Activated naive CD4-positive, alpha-beta T cell treated with anti-CD3 and anti-CD28 coated beads, Interleukin-2, amount 50 U/mL, for 16 hours (primary cell): ENCODE data around the gene SORBS1.

Experiments used
- DNase-seq: peaks from one replicate; pipeline ENCODE4 v3.0.0-alpha.2; 2020

SORBS1 gene

DNA sequence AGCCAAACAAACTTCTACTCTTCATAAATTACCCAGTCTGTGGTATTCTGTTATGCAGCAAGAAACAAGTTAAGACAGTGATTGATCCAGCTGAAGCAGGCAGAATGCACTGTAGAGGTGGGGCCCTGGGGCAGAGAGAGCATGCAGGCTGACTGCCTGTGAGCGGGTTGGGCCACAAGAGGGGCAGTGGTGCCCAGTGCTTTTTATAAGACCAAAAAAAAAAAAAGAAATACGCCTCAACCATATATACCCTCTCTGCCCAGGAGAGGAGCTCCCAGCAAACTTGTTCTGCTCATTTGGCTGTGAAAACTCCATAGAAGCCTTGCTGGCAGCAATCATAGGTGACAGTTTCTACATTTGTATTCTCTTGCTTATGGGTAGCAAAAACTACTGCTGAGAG, 104.7 kb downstream of the SORBS1 start:
- no peak for DNase-seq

DNA sequence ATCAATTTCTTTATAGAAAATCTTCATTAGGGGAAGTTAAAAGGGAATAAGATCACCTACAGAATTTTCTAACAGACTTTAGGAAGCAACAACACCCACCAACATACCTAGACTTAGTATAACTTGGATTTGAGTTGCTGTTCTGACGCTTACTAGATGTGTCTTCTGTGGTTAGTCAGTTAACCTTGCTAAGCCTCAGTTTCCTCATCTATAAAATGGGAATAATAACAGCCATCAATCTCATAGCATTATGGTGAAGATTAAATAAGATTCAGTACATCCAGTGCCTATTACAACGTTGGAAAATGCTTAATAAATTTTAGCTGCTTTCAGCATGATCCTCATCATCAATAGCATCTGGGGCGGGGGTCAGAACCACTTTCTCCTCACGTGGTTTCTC, 106.2 kb downstream of the SORBS1 start:
- no peak for DNase-seq

DNA sequence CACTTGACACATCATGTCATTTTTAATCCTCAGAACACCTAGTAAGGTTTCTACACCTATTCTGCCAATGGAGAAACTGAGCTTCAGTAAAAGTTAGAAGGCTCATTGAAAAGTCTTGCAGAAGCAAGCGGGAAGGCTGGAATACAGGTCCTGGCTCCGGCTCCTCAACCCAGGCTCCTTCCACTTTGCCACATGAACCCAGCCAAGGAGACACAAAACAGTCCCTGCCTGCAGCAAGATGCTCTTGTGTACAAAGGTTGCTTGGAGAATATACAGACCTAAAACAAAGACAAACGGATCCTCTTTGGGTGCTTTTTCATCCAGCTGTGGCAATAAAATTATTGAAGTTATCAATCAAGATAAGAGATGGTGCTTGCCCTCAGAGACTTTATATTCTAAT, 106.8 kb downstream of the SORBS1 start:
- no peak for DNase-seq

DNA sequence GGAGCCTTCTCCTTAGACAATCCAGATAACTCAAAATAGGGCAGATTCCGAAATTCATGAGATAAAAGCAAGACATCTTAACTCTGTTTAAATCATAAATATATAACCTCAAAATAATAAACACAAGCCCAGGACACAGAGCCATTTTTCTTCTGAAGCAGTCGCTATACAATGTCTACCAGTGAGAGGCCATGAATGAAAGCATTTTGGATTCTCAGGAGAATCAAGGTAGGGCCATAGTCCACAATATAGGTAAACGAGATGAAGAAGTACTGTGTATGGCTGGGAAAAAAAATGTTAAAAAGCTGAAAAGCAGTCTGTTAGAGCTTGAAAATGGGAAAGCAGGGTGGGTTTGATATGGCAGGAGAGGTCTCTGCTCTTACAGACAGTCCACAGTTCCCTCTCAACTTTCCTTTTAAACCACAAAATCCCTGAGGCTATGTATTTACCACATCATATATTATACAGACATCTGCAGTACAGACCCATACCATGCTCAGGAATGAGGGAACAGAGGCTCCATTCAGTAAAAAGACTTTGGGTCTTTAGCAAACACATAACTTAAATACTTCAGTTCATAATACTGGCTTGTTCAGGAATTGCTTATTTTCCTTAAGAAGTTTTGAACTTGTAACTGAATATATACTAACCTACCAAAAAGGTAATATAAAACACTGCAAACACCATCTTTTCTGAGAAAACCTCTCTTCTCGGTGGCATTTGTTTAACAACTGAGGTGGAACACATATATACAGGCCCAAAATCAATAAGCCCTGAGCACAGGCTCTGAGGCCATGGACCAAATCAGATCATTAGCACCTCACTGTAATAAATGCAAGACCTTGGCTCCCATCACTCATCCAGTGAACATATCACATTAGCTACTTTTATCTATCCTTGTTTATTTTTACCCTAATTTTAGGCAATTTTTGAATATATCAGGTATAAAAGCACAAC, 109.3 kb downstream of the SORBS1 start:
- DNase-seq: no peak

DNA sequence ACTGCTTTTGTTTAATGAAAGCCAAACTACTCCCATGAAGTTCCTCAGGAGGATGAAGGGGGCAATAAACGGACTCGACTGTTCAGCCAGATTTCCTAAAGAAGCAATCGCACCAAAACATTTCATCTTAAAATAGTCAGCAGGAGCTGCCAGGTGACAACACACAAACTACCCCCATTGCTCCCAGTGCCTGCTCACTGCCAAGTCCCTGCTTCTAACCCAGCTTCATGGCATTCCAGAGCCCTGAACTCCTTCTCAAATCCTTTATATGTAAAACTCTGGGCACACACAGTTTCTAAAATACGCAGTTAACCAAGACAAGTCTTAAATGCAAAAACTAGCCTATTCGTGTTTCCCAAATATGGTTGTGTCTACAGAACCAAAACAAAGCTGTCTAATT, 110.0 kb downstream of the SORBS1 start:
- DNase-seq: no peak

DNA sequence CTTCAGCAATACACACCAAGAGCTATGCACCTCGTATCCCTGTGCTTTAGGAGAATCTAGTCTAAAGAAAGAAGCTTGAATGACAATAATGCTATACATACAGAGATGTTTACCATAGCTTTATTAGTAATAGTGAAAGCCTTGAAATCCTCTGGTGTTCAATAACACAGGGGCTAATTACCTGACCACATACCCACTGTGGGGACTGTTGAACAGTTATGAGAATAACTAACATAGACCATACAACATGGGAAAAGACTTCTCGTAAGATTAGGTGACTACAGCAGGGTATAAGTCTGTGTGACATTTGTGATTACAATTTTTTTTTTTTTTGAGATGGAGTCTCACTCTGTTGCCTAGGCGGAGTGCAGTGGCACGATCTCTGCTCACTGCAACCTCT, 111.0 kb downstream of the SORBS1 start:
- no peak for DNase-seq

DNA sequence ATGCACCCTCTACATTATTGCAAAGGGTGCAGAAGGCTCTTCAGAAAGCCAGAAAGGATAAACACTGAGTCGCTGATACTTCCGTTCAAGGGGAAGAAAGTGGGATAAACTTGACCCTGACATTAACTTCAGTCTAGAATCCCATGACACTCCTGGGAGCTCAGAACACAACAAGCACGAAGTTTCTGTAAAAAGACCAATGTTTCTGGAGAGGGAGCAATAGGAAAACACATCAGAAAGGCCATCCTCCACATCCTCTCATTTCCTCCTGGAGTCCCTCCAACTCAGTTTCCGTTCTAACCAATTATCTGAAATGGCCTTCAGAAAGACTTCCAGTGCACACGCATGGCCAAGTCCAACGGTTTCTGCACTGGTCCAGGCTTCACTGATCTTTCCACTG, 113.5 kb downstream of the SORBS1 start:
- no peak for DNase-seq

DNA sequence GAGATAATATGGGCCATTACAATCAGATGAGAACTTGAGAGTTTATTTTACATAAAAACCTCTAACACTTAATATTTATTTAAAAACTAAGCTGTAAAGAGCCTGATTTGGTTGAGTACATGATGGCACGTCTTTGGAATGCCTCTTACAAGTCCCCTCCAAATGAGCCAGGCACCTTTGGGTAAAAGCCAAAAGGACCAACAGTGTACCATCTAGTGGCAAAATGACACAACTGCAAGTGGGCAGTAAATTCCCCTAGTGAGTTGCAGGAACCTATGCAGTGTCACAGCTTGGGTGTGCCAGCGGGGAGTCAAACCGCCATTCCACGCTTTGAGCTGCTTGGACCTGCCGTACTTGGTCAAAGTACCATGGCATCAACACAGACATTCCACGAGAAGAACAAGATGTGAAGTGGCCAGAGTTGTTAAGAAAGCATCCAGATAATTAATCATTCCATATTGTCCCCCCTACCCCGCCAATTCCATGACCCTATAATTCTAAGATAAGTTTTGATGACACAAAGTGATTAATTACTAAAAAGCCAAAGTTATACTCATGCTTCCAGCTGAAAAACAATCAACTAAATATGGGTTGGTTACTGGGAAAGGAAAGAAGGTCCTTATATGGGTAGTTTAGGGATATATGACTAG, 115.2 kb downstream of the SORBS1 start:
- DNase-seq: no peak

DNA sequence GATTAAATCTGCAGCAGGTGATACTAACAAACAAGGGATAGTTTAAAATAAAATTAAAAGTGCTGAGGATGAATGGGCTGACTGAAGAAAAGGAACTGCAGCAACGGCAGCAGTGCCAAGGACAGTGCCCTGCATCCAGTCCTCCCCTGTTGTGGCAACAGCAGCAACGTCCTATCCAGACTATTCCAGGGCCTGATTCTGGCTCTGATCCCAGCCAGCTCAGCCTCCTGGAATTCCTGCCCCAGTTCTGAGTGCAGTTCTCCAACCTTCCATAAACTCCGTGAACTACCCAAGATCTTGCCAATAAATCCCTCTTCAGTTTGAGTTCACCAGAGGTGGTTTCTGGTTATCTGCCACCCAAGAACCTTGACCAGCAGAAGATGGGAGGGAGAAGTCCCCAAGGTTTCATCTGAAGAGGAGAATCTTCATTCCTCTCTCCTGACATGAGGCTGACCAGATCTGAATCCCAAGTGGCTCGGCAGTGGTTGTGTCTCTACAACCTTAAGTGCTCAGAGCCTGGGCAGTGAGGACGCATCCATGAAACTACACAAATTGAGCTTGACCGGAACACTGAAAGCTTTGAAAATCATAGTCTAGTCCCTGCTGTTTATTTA, 115.8 kb downstream of the SORBS1 start:
- DNase-seq: no peak

DNA sequence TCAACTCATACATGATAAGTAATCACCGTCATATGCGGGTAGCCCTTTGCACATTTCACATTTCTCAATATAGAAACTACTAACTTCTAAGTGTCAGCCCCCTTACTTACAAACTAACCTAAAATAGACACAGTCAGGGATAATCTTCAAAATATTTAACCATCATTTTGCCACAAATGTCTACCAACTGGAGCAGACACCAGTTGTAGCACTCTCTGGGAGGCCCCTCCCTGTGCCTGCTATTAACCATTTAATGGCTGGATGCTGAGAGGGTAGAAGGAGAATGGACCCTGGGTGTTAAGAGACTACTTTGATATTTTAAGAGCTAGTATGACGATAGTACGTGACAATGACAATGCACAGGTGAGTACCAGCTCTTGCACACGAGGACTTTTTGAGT, 116.4 kb downstream of the SORBS1 start:
- DNase-seq: no peak

DNA sequence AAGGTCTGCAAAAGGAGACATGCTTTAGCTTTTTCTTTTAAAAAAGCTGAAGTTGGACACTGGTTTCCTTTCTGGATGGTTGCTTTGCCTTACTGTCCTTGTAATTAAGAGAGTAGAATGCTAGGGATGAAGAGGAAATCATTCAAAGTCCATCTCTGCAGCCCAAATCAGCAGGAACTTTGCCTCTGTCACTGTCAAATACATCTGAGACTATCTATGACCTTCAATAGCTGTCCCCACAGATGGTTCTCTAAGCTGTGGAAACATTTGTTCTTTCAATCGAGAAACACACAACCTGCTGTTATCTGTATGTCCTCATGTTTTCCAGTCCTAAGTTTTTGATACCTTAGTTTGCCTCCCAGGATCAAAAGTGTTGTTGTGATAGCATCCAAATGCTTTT, 117.5 kb downstream of the SORBS1 start:
- DNase-seq: no peak

DNA sequence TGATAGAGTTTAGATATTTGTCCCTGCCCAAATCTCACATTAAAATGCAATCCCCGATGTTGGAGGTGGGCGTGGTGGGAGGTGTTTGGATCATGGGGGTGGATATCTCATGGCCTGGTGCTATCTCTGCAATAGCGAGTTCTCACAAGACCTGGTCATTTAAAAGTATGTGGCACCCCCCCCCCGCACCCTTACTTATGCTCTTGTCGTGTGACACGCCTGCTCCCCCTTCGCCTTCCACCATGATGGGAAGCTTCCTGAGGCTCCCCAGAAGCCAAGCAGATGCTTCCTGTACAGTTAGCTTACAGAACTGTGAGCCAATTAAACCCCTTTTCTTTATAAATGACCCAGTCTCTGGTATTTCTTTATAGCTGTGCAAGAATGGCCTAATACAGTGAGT, 118.8 kb downstream of the SORBS1 start:
- no peak for DNase-seq

DNA sequence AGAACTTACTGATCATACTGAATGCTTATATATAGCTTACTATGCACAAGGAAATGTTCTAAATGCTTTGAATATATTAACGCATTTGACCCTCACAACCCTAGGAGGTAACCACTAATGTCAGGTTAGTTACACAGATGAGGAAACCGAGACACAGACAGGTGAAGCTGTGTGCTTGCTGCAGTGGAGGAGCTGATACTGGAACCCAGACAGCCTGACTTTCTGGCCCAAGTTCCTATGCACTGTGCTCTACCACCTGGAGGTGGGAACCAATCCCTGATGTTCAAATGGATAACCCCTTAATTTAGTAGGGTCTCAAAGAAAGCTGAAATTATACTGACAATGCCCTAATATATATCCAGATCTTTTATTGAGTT, 119.6 kb downstream of the SORBS1 start:
- DNase-seq: no peak

DNA sequence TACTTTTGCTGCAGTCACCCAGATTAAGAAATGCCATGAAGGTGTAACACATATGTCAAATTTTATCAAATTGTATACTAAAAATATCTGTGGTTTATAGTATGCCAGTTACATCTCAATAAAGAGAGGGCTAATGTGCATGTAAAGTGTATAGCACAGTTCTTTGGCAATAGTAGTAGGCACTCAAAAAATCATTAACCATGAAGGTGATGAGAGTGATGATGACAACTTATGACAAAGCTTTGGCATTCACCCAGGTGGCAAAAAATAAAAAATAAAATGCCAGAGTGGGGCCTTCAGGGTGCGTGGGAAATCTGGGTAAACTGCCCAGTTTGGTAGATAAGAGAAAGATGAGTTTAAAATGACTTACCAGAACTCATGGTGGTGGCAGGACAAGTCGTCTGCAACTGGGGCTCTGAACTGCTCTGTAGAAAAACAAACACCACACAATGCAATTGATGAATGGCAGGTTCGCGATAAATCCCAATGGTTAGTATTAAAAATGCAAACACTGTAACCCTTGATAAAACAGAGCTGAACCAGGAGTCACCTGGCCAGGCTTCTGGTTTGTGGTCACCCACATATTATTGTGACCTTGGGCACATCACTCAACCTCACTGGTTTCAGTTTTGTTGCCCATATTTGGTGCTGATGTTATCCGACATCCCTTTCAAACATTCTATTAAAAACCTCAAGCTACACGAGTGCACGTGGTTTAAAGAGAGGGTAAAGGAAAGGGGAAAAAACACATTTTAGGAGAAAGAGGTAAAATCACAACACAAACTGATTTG, 120.2 kb downstream of the SORBS1 start:
- DNase-seq: no peak

DNA sequence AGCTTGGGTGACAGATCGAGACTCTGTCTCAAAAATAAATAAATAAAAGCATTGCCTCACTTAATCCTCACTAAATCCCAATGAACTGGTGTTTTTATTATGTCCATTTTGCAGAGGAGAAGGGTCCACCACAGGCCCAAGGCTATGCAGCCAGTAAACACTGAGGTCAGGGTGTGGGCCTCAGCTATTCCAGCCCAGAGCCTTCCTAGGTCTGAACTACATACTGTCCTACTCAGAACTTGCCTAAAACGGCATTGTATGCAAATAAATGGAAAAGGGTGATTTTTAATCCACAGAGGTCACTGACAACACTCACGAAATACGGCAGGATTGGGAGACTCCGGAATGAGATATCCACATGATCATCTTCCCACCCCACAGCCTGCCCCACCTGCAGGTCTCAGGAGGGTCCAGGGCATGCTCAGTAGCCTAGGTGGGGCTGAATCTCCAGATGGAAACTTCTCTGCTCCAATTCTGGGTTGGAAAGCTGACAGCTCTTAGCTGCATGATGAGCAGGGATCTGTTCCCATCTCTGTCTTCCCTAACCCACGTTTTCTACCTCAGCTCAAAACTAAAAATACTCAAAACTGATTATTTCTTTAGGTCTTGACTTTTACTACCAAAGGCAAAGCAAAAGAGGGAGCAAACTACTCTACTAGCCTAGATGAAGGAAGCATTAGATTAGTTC, 121.0 kb downstream of the SORBS1 start:
- no peak for DNase-seq

DNA sequence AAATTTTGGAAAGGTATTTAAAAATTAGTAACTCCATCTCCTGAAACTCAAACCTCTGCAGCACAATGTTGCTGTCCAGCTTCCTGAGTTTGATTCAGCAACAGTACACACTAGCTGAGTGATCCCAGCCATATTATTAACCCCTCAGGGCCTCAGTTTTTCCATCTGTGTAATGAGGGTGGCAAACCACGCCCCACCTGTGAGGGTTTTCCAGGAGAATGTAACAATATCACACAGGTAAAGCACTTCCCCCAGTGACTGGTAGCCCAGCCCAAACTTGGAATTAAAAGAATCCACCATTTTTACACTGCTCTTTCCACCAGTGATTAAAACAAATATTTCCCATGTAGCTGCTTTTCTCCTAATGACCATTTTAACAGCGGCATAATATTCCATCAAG, 122.4 kb downstream of the SORBS1 start:
- DNase-seq: no peak

DNA sequence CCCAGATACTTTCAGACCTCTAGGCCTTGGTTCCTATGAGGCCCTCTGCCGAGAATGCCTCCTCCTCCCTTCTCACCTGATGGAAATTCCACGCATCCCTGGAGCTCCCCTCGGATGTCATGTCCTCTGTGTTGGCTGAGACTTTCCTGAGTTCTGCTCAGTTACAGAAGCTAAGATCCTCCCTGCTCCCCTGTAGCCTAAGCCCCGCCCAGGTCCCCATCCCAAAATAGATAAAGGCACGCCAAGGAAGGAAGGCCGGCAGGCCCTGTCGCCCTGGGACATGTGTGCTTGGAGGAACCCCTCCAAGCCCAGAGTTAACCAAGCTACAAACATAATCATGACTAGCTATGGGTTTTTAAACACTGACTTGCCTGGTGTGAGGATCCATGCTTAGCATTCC, 123.5 kb downstream of the SORBS1 start:
- DNase-seq: no peak

DNA sequence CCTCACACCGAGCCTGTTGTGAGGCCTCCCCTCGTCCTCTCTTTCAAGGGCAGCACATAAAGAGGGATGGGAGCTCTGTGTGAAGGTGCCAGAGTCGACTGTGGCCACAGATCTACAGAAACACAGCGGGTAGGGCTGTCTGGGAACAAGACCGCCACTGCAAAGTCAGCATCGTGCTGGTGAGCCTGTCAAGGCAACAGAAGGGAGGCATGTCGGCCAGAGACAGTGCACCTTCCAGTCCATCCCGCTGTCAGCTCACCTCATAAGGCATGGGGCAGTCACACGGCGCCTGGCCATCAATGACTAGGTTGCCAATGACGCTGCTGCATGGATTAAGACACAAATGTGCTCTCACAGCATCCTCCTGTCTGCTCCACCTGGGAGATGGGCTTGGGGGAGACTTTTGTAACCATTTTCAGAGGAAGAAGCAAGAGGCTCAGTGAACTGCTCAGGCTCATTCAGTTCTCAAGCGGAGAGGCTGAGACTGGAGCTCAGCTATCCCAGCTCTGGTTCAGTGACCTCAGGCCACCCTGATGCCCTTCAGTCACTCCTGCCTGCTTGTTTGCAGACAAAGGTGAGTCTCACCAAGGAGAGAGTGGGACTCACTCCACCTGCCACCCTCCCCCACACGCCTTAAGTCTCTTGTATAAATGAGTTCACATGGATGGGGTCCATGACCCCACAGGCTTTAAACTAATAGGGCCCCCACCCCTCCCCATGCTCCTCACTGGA, 125.5 kb downstream of the SORBS1 start:
- DNase-seq: no peak

DNA sequence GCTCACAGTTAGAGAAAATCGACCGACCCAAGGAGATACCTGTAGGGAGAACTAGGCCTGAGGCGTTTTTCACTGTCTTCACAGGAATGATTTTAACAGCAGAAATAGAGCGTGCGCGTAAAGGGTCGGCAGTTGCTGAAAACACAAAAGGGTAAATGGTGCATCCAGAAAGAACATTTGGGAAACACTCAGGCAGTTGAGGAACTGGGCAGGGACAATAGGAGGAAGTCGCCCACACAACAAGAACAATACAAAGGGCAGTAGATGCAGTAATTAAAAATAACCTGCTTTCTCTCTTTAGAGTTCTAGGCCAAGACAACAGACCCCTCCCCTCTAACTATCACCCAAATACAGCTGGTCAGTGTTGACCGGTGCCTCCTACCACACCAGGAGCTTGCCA, 126.6 kb downstream of the SORBS1 start:
- no peak for DNase-seq

DNA sequence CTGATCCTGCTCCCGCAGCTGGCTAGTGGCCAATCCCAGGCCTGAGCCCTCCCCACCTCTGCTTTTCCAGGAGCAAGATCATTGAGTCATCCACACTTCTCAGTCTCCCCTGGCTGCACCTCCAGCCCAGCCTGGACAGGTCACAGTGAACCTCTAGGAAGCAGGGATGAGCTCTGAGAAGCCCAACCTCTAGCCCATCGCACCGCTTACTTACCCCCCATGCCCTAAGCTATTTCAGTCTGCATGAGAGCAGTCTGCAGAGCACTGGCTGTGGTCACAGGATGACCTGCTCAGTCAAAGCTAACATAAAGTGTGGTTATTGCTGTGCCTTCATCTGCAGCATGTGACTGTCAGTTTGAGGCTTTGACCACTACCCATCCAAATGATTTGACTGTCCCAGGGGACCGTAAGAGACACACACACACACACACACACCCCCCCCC, 129.2 kb downstream of the SORBS1 start:
- no peak for DNase-seq

DNA sequence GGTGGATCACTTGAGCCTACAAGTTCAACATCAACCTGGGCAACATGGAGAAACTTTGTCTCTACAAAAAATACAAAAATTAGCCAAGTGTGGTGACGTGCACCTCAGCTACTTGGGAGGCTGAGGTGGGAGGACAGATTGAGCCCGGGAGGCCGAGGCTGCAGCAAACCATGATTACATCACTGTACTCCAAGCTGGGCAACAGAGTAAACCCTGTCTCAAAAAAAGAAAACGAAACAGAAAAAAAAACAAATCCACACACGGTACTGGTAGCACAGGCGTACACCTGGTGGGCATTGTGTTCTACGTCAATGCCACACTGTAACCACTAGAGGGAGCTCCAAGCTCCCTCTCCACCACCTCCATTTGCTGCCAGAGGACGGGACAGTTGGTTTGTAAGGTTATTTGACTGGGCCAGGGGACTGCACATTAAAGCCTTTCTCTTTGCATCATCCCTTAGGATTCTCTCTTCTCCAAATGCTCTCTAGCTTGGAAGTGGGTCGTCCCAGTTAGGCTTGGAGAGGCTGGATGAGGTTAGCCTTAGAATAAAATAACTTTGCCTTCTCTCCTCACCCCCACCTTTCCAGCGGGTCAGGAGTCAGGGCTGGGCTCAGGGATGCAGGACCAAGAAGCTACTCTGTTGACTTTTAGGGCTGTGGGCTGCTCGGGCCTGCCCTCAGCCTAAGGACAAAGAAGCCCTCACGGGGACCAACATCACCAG, 130.8 kb downstream of the SORBS1 start:
- DNase-seq: peak; percentile 16
